ENCODE results near the gene CIB4. TPM values are rescaled to one million over a fixed set of nuclear protein-coding genes. Genes with fewer than 3 reads are reported as not detected.

CIB4 gene
- total RNA-seq, 1 experiment from 2014 or later, result not detected

GRCh38 chr2:26613241-26614215 is 27.6 kb downstream of the CIB4 start:
- H3K4me3 ChIP-seq (ENCODE audit: low read depth, low read length), result no peak overlapping the region
- peaks cover 9% of the 10 kb centered on the region for H3K4me1 ChIP-seq
- H3K27ac Mint-ChIP-seq (ENCODE audit: unreplicated experiment), result no peak overlapping the region
- BruUV-seq (replicated peaks), result no TSS peak
- no peaks in the 10 kb centered on the region for H3K9me3 ChIP-seq
- H3K36me3 Mint-ChIP-seq (ENCODE audit: insufficient read depth, unreplicated experiment), result no peaks in the 10 kb centered on the region
- no peak for DNase-seq
- no peaks in the 10 kb centered on the region for H3K9me3 Mint-ChIP-seq (ENCODE audit: unreplicated experiment)
- no peaks in the 10 kb centered on the region for H3K27me3 ChIP-seq (replicated peaks; ENCODE audit: control insufficient read depth, insufficient read depth, low read length)
- H3K4me3 Mint-ChIP-seq (ENCODE audit: unreplicated experiment), result no peak overlapping the region
- H3K36me3 ChIP-seq (ENCODE audit: control insufficient read depth, insufficient read depth, low read length), result no peaks in the 10 kb centered on the region
- intact Hi-C loops (cut with micrococcal nuclease; ENCODE audit: unreplicated experiment), result no loop called here
- POLR2A ChIA-PET, result no interaction called here
- peaks cover 28% of the 10 kb centered on the region for H3K4me1 Mint-ChIP-seq (ENCODE audit: low read depth, unreplicated experiment)
- TF ChIP-seq CTCF (IDR thresholded peaks at IDR 0.05; ENCODE audit: insufficient read depth in 1 of 2, low read depth in 1 of 2, low read length in 1 of 2, severe bottlenecking in 1 of 2, unreplicated experiment in 1 of 2), result no peak
- CTCF ChIA-PET, result no interaction called here
- no peaks in the 10 kb centered on the region for H3K27me3 Mint-ChIP-seq (ENCODE audit: insufficient read depth, unreplicated experiment)

- H3K4me3 Mint-ChIP-seq (ENCODE audit: unreplicated experiment), result no peak overlapping the region
- no peaks in the 10 kb centered on the region for H3K9me3 Mint-ChIP-seq (ENCODE audit: unreplicated experiment)
- H3K27ac Mint-ChIP-seq (ENCODE audit: unreplicated experiment), result no peak overlapping the region
- no peaks in the 10 kb centered on the region for H3K9me3 ChIP-seq
- POLR2A ChIA-PET, result no interaction called here
- H3K36me3 Mint-ChIP-seq (ENCODE audit: insufficient read depth, unreplicated experiment), result no peaks in the 10 kb centered on the region
- H3K36me3 ChIP-seq (ENCODE audit: control insufficient read depth, insufficient read depth, low read length), result no peaks in the 10 kb centered on the region
- BruUV-seq (replicated peaks), result no TSS peak
- TF ChIP-seq CTCF (IDR thresholded peaks at IDR 0.05; ENCODE audit: insufficient read depth in 1 of 2, low read depth in 1 of 2, low read length in 1 of 2, severe bottlenecking in 1 of 2, unreplicated experiment in 1 of 2), result no peak
- intact Hi-C loops (cut with micrococcal nuclease; ENCODE audit: unreplicated experiment), result no loop called here
- H3K4me1 Mint-ChIP-seq (ENCODE audit: low read depth, unreplicated experiment), result peaks cover 29% of the 10 kb centered on the region
- H3K4me1 ChIP-seq, result peaks cover 11% of the 10 kb centered on the region
- DNase-seq, result no peak
- CTCF ChIA-PET, result interaction anchor here (1.1 kb wide), 1 partner anchor 132 kb away, joined by 4 read pairs; no protein-coding TSS in a partner anchor
- H3K4me3 ChIP-seq (ENCODE audit: low read depth, low read length), result no peak overlapping the region
- H3K27me3 Mint-ChIP-seq (ENCODE audit: insufficient read depth, unreplicated experiment), result no peaks in the 10 kb centered on the region
- no peaks in the 10 kb centered on the region for H3K27me3 ChIP-seq (replicated peaks; ENCODE audit: control insufficient read depth, insufficient read depth, low read length)
These were observed 28.5 kb downstream of the CIB4 start for GRCh38 chr2:26612522-26613240.

- CTCF ChIA-PET, result interaction anchor here (1.1 kb wide), 1 partner anchor 133 kb away, joined by 4 read pairs; no protein-coding TSS in a partner anchor
- H3K9me3 Mint-ChIP-seq (ENCODE audit: unreplicated experiment), result no peaks in the 10 kb centered on the region
- TF ChIP-seq CTCF (IDR thresholded peaks at IDR 0.05; ENCODE audit: insufficient read depth in 1 of 2, low read depth in 1 of 2, low read length in 1 of 2, severe bottlenecking in 1 of 2, unreplicated experiment in 1 of 2), result no peak
- Histone ChIP-seq H3K27me3 (replicated peaks; ENCODE audit: control insufficient read depth, insufficient read depth, low read length) (no peaks in the 10 kb centered on the region), H3K4me1 (peaks cover 18% of the 10 kb centered on the region), H3K4me3 (ENCODE audit: low read depth, low read length) (no peak overlapping the region), H3K36me3 (ENCODE audit: control insufficient read depth, insufficient read depth, low read length) (no peaks in the 10 kb centered on the region), H3K9me3 (no peaks in the 10 kb centered on the region)
- no peaks in the 10 kb centered on the region for H3K36me3 Mint-ChIP-seq (ENCODE audit: insufficient read depth, unreplicated experiment)
- intact Hi-C loops (cut with micrococcal nuclease; ENCODE audit: unreplicated experiment), result no loop called here
- BruUV-seq (replicated peaks), result no TSS peak
- no peak overlapping the region for H3K4me3 Mint-ChIP-seq (ENCODE audit: unreplicated experiment)
- DNase-seq, result no peak
- peaks cover 26% of the 10 kb centered on the region for H3K4me1 Mint-ChIP-seq (ENCODE audit: low read depth, unreplicated experiment)
- no peaks in the 10 kb centered on the region for H3K27me3 Mint-ChIP-seq (ENCODE audit: insufficient read depth, unreplicated experiment)
- no peak overlapping the region for H3K27ac Mint-ChIP-seq (ENCODE audit: unreplicated experiment)
- POLR2A ChIA-PET, result no interaction called here
These were observed 29.1 kb downstream of the CIB4 start for GRCh38 chr2:26612034-26612433.

Data from Caco-2 (cell line).